ENCODE data around the gene CDS1. TPM values are rescaled to one million over a fixed set of nuclear protein-coding genes. Genes with fewer than 3 reads are reported as not detected.

Gene CDS1
- total RNA-seq, 1 donor from 2014 or later: 22.2 TPM

- no peak for TF ChIP-seq CTCF (IDR thresholded peaks at IDR 0.05; ENCODE audit: unreplicated experiment)
- H3K27me3 Mint-ChIP-seq: no peaks in the 10 kb centered on the region
- DNase-seq (ENCODE audit: low spot score, unreplicated experiment): no peak
- no peak overlapping the region for H3K4me3 Mint-ChIP-seq (ENCODE audit: low read depth)
- H3K36me3 Mint-ChIP-seq (ENCODE audit: insufficient read depth): peaks cover 31% of the 10 kb centered on the region
- H3K4me1 Mint-ChIP-seq (ENCODE audit: low read depth): peaks cover under 1% of the 10 kb centered on the region
- peaks cover 3% of the 10 kb centered on the region for H3K9me3 Mint-ChIP-seq (ENCODE audit: low read depth)
- peak overlapping the region; percentile 10 for H3K27ac Mint-ChIP-seq
Observed at GRCh38 chr4:84606645-84607044, 23.7 kb downstream of the CDS1 start.

- H3K36me3 Mint-ChIP-seq (ENCODE audit: insufficient read depth): peaks cover 34% of the 10 kb centered on the region
- no peak overlapping the region for H3K4me3 Mint-ChIP-seq (ENCODE audit: low read depth)
- peak overlapping the region; percentile 60 for H3K27ac Mint-ChIP-seq
- H3K4me1 Mint-ChIP-seq (ENCODE audit: low read depth): peaks cover 2% of the 10 kb centered on the region
- peaks cover 3% of the 10 kb centered on the region for H3K9me3 Mint-ChIP-seq (ENCODE audit: low read depth)
- no peak for TF ChIP-seq CTCF (IDR thresholded peaks at IDR 0.05; ENCODE audit: unreplicated experiment)
- DNase-seq (ENCODE audit: low spot score, unreplicated experiment): no peak
- no peaks in the 10 kb centered on the region for H3K27me3 Mint-ChIP-seq
Observed at GRCh38 chr4:84611531-84611930, 28.6 kb downstream of the CDS1 start.

GRCh38 chr4:84614891-84615290, 32.0 kb downstream of the CDS1 start:
- no peak overlapping the region for H3K27ac Mint-ChIP-seq
- peaks cover 29% of the 10 kb centered on the region for H3K36me3 Mint-ChIP-seq (ENCODE audit: insufficient read depth)

GRCh38 chr4:84615355-84615754, 32.4 kb downstream of the CDS1 start:
- no peaks in the 10 kb centered on the region for H3K9me3 Mint-ChIP-seq (ENCODE audit: low read depth)
- no peaks in the 10 kb centered on the region for H3K27me3 Mint-ChIP-seq
- no peak overlapping the region for H3K27ac Mint-ChIP-seq
- TF ChIP-seq CTCF (IDR thresholded peaks at IDR 0.05; ENCODE audit: unreplicated experiment): no peak
- H3K36me3 Mint-ChIP-seq (ENCODE audit: insufficient read depth): peaks cover 26% of the 10 kb centered on the region
- H3K4me3 Mint-ChIP-seq (ENCODE audit: low read depth): no peak overlapping the region
- no peak for DNase-seq (ENCODE audit: low spot score, unreplicated experiment)
- peaks cover 2% of the 10 kb centered on the region for H3K4me1 Mint-ChIP-seq (ENCODE audit: low read depth)

More at GRCh38 chr4:84614891-84615290, 32.0 kb downstream of the CDS1 start:
- H3K9me3 Mint-ChIP-seq (ENCODE audit: low read depth): no peaks in the 10 kb centered on the region
- no peak for DNase-seq (ENCODE audit: low spot score, unreplicated experiment)
- H3K4me1 Mint-ChIP-seq (ENCODE audit: low read depth): peaks cover 2% of the 10 kb centered on the region
- no peak overlapping the region for H3K4me3 Mint-ChIP-seq (ENCODE audit: low read depth)
- no peak for TF ChIP-seq CTCF (IDR thresholded peaks at IDR 0.05; ENCODE audit: unreplicated experiment)
- no peaks in the 10 kb centered on the region for H3K27me3 Mint-ChIP-seq

- no peak for TF ChIP-seq CTCF (IDR thresholded peaks at IDR 0.05; ENCODE audit: unreplicated experiment)
- Mint-ChIP-seq H3K27ac (peak overlapping the region; percentile 53), H3K4me3 (ENCODE audit: low read depth) (no peak overlapping the region), H3K27me3 (no peaks in the 10 kb centered on the region), H3K9me3 (ENCODE audit: low read depth) (no peaks in the 10 kb centered on the region), H3K36me3 (ENCODE audit: insufficient read depth) (peaks cover 24% of the 10 kb centered on the region), H3K4me1 (ENCODE audit: low read depth) (peaks cover 12% of the 10 kb centered on the region)
- DNase-seq (ENCODE audit: low spot score, unreplicated experiment): no peak
Observed at GRCh38 chr4:84622959-84623358, 40.0 kb downstream of the CDS1 start.

All from progenitor cell of endocrine pancreas (in vitro differentiated cells).